Medulla oblongata (tissue), 1 donor: Measurements from ENCODE around the gene PEAK1.

Experiments
- DNase-seq: peaks from one replicate; pipeline ENCODE4 v3.0.0-alpha.2; 2015; ENCODE audit errors: extremely low spot score

PEAK1 gene

GRCh38 chr15:77143191-77143590 is 276.7 kb downstream of the PEAK1 start:
- DNase-seq, result no peak

DNA sequence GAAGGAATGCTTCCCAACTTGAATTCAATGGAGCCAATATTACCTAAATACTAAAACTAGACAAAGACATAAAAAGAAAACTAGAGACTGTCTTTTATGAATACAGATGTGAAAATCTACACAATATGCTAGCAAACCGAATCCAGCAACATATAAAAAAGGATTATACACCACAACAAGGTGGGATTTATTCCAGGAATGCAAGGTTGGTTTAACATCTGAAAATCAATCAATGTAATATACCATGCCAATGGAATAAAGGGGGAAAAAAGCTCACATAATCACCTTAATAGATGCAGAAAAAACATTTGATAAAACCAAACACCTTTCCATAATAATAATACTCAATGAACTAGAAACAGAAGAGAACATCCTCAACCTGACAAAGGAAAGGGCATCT is 279.7 kb downstream of the PEAK1 start:
- DNase-seq, result no peak

DNA sequence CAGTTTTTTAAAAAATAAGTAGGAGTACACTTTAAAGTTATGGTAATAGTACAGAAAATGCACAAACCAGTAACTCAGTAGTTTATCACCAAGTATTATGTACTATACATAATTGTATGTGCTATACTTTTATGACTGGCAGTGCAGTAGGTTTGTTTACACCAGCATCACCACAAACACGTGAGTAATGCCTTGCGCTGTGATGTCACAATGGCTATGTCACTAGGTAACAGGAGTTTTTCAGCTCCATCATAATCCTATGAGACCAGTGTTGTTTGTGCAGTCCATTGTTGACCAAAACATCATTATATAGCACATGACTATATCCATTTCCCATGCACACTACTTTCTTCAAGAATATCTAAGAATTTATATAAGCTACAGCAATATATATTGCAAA is 280.6 kb downstream of the PEAK1 start:
- no peak for DNase-seq

GRCh38 chr15:77138167-77138522 is 281.8 kb downstream of the PEAK1 start:
- no peak for DNase-seq

DNA sequence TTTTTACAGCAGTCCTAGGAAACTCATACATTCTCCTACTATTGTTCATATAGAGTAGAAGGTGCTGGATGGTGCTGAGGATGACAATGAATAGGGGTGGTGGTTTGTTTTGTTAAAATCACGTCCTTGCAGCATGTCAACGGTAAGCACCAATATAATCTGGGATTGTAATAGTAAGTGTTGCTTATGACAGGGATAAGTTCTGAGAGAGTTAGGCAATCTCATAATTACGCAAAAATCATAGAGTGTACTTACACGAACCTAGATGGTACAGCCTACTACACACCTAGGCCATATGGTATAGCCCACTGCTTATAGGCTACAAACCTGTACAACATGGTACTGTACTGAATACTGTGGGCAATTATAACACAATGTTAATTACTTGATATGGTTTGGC is 284.7 kb downstream of the PEAK1 start:
- no peak for DNase-seq

DNA sequence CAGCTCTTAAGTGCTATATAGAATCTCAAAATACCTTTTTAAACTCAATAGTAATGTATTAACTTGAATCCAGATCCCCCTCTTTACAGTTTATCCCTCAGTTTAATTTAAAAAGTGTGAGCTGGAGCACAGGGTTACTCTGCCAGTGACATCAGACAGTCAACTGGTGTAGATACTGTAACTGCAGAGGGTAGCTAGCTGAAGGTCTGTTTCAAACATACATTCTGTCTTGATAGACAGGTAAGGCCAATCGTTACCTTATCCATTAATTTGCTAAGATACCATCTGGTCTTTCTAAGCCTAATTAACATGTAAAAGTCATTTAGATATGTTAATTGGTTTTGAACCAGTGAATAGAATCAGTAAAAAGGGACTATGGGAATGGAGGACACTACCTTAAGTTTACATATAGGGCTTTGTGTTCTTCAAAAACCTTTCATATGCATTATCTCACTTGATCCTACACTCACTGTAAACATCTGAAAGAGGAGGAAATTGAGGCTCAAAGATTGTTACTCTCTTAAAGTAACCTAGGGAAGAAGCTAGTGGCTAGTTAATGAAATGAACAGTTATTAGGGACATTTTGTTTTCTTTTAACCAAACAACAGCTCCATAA is 289.5 kb downstream of the PEAK1 start:
- DNase-seq, result no peak

DNA sequence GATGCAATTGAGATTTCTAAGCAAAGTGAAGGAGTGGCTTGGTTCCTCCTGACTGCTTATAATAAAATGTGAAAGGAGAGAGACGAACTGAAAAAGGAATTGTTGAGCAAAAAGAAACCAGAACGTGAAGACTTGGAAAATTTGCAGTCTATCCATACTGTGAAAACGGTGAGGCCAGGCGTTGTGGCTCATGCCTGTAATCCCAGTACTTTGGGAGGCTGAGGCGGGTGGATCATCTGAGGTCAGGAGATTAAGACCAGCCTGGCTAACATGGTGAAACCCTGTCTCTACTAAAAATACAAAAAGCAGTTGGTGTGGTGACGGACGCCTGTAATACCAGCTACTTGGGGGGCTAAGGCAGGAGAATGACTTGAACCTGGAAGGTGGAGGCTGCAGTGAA is 292.3 kb downstream of the PEAK1 start:
- no peak for DNase-seq

DNA sequence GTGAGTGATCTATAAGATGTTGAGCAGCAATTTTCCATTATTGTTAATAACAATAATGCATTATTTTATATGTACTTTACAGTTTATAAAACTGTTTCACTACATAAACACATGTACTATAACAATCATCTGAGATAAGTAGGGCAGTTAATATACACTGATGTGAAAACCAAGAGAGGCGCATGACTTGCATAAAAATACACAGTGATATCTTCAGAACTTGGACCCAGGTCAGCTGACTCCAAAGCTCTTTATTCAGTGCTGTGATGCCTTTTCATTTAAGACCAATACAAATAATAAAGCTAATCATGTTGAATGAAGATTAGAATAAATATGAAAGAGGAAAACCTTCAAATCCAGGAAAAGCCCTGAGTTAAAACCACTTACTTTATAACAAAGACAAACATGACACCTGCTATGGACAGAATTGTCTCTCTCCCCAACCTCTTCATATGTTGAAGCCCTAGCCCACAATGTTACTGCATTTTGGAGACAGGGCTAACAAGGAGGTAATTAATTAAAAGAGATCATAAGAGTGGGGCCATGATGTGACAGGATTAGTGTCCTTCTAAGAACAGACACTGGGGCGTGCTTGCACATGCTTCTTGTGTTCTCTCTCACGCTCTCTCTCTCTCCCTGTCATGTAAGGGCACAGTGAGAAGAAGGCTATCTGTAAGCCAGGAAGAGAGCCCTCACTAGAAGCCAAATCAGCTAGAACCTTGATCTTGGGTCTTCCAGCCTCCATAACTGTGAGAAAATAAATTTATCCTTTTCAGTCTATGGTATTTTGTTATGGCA is 293.2 kb downstream of the PEAK1 start:
- no peak for DNase-seq

- DNase-seq, result no peak
Observed at GRCh38 chr15:77123854-77124253, 296.1 kb downstream of the PEAK1 start.

GRCh38 chr15:77122576-77122975 is 297.3 kb downstream of the PEAK1 start:
- no peak for DNase-seq

DNA sequence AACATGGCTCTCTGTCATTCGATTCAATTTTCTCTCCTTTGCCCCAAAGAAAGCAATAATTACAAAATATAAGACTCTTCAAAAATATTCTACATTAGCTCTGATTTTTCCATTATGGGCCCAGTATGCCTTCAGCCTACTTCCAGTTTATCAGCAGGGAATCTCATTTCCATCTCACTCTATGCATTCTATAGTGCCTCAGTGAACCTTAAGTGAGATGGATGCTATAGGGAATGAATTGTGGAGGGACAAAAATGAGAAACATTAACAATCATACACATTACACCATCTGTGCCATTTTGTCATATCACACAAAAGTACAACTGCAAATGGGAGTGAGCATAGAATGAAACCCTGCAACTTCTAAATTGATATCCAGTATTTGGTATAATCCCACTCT is 298.3 kb downstream of the PEAK1 start:
- DNase-seq, result no peak

DNA sequence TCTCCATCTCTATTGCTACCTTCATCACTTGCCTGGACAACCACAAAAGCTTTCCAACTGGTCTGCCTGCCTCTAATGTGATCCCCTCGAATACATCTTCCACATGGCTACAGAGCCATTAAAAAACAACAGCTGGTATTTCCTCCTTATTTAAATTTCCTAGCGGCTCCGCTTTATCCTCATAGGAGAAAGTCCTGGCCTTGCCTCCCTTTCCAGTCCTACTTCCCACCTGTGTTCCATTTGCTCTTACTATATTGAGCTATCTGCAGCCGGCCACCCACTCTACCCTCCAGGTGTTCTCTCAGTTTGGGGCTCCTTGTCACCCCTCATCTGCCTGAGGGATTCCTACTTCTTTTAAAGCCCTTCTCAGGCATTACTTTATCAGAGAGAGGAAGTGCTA is 299.3 kb downstream of the PEAK1 start:
- no peak for DNase-seq

- no peak for DNase-seq
Observed at GRCh38 chr15:77119446-77119845, 300.5 kb downstream of the PEAK1 start.

GRCh38 chr15:77118882-77119321 is 301.0 kb downstream of the PEAK1 start:
- peak; percentile 89 for DNase-seq

- DNase-seq, result no peak
Observed at GRCh38 chr15:77115179-77115578, 304.7 kb downstream of the PEAK1 start.

DNA sequence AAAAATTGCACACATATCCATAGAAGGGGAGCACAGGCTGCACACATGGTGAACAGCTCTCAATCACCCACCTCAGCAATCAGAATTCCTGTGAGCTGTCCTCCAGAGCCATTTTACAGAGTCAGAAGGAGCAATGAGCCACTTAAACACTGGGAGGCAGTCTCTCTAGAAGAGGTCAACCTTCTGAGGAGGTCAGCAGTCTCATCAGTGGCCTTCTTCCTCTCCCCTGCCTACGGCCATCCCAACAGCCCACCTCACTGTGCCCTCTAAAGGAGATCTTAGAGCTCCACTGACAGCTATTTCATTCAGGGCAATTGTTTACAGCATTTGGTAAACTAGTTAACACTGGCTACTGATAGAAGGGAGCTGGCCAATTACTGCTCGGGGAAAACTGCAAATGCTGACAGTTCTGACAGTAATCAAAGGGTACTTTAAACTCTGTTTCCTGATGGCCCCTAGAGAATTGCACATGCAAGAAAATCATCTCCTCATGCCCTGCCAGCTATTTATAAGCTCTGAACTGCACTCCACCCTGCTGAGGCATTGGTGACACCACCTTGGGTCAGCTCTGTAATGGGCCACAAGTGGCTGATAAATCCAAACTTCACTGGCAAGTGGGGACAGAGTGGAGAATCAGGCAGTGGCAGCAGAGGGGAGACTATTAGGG is 306.9 kb downstream of the PEAK1 start:
- no peak for DNase-seq

- DNase-seq, result no peak
Observed at GRCh38 chr15:77111789-77112188, 308.1 kb downstream of the PEAK1 start.

GRCh38 chr15:77107531-77108355 is 312.2 kb downstream of the PEAK1 start:
- peak; percentile 69 for DNase-seq

DNA sequence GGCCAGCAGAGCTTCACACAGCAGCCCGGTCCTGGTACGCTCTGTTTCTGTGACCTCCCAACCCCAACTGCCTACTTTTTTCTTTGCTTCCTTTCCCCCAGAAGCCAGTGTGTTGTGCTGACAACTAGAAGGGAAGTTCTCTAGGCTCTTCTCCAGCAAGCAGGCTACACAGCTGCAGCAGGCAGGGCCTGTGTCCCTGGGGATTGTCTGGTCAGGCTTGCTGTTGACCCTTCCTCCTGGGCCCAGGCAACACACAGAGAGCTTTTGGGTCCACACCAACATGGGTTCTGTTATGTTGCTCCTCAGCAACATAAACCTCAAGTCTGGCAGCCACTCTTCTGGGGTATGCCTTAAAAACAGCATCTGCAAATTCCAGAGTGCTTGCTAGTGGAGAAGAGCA is 312.8 kb downstream of the PEAK1 start:
- no peak for DNase-seq

GRCh38 chr15:77104155-77104554 is 315.7 kb downstream of the PEAK1 start:
- no peak for DNase-seq

DNA sequence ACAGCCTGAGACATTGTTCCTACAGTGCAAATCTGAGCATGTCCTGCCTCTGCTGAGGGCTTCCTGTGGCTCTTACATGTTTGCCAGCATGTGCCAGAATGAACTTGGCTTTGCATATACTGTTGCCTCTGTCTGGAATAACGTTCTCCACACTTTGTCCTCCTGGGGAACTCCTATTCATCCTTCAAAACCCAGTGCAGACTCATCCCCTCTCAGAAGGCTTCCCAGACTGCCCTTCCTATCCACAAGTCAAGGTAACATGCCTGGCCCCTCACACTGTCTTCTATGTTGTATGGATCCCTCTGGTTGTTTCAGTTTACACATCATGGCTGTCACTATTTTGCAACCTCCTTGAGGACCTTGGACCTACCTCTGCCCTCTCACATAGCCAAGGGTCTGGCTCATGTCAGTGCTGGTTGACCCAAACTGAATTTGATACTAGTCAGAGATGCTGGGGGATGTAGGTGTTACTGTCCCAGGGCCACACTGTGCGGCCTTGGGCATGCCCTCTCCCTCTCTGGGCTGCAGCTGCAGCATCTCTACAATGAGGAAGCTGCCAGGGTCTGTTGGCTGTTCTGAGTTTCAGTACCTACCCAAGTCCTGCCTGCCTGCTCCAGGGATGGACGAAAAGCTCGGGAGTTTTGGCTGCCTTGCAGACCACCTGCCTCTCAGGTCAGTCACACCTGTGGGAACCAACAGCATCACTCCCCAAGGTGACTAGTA is 320.0 kb downstream of the PEAK1 start:
- no peak for DNase-seq

DNA sequence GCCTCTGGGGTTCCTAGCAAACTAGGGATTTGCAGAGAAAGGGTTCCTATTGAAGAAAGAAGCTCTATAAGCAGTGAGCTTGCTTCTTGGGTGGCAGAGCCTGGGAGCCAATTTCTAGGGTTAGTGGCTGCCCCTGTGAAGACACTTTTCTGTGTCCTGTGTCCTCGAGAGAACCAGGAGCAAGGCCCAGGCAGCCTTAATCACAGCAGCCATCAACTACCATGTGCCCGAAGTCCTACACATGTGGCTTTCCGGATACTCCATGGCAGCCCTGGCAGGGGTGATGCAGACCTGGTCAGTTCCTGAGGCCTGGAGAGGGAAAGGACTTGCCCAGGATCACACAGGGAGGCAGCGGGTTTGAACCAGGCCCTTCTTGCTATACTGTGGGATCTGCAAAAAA is 321.3 kb downstream of the PEAK1 start:
- no peak for DNase-seq
